Esophagus squamous epithelium (tissue), 4 donors: ENCODE results near the gene OTOF.

Experiments
- CTCF ChIP-seq, 6 experiments: fragments of 450-650 bp in 4 of 6; fragments of 200-600 bp in 2 of 6; sonication (generic) in 2 of 6; IDR thresholded peaks; one replicate each; pipeline ENCODE4 v1.5.1; 2016 to 2019; ENCODE audit warnings: antibody characterized with exemption in 6 of 6, mild to moderate bottlenecking in 4 of 6, moderate library complexity in 4 of 6
- POLR2A ChIP-seq, 4 donors: fragments of 450-650 bp; IDR thresholded peaks; one replicate each; pipeline ENCODE4 v1.6.1; 2017; ENCODE audit warnings: antibody characterized with exemption in 4 of 4, mild to moderate bottlenecking in 4 of 4, moderate library complexity in 3 of 4

DNA sequence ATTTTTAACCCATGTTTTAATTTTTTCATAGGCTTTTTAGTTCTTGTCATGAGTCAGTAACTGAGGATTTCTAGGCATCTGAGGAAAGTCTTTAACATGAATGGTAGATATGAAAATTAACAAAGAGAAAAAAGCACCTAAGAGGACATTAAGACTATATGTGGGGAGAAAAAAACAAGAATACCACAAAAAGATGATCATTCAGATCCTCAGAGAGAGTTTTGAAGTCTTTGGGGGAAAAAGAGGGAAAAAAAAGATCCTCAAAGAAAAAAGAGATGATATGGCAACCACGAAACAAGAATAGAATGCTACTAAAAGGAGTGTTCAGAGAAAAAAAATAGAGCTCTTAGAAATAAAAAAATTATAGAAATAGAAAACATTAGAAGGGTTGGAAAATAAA lies 68.1 kb downstream of the OTOF start:
- TF ChIP-seq CTCF (IDR thresholded peaks at IDR 0.05) (no peak), POLR2A (IDR thresholded peaks at IDR 0.05) (no peak)
